Tibial nerve (tissue), 4 donors: Measurements from ENCODE around the gene TMUB2. TPM values are rescaled to one million over a fixed set of nuclear protein-coding genes. Genes with fewer than 3 reads are reported as not detected.
A peak's percentile ranks its signal among the peaks of the same experiment; 100 is the strongest.

ENCODE experiments used
- DNase-seq, 2 donors: peaks; one replicate each; pipeline ENCODE4 v3.0.0-alpha.2; 2019; ENCODE audit warnings: low spot score in 2 of 2
- H3K27ac ChIP-seq, 4 donors: fragments of 200-600 bp; sonication (generic) in 3 of 4; one replicate each; pipeline ENCODE4 v1.5.1; 2017 to 2019; ENCODE audit warnings: mild to moderate bottlenecking in 1 of 4
- H3K27me3 ChIP-seq, 2 donors: fragments of 200-600 bp; sonication (generic) in 1 of 2; one replicate each; pipeline versions ENCODE4 v1.5.1 to v1.6.0; 2017 to 2019
- H3K36me3 ChIP-seq, 3 donors: fragments of 200-600 bp; sonication (generic); one replicate each; pipeline ENCODE4 v1.5.1; 2018 to 2019
- H3K4me1 ChIP-seq, 4 donors: fragments of 200-600 bp; sonication (generic) in 3 of 4; one replicate each; pipeline ENCODE4 v1.5.1; 2017 to 2019
- H3K4me3 ChIP-seq, 4 donors: fragments of 200-600 bp; sonication (generic) in 3 of 4; one replicate each; pipeline ENCODE4 v1.5.1; 2017 to 2019; ENCODE audit warnings: mild to moderate bottlenecking in 1 of 4, moderate library complexity in 1 of 4
- H3K9me3 ChIP-seq, 4 donors: fragments of 200-600 bp; sonication (generic) in 3 of 4; one replicate each; pipeline ENCODE4 v1.5.1; 2017 to 2019
- EP300 ChIP-seq, 2 donors: sonication (generic); formaldehyde crosslinking; IDR thresholded peaks; one replicate each; pipeline ENCODE4 v1.6.1; 2017; ENCODE audit warnings: antibody characterized with exemption in 2 of 2, mild to moderate bottlenecking in 1 of 2
- POLR2A ChIP-seq, 2 donors: fragments of 450-650 bp; IDR thresholded peaks; one replicate each; pipeline ENCODE4 v1.6.1; 2017; ENCODE audit warnings: antibody characterized with exemption in 2 of 2, mild to moderate bottlenecking in 2 of 2, moderate library complexity in 2 of 2
- WGBS, 2 donors: methylation state at CpG; one replicate each; pipeline ENCODE4 v1.1.5; 2018; 5-methylcytosine and 5-hydroxymethylcytosine counted together
- total RNA-seq, 4 donors: library from RNA; depleted of rRNA; stranded (reverse); fragments of >200 nt; gene quantifications; one replicate each; pipeline ENCODE4 v1.1.0, GENCODE V29; 2016
- TF ChIP-seq, protein P1 (sequence below), 5 experiments: fragments of 200-600 bp in 3 of 5; fragments of 450-650 bp in 2 of 5; sonication (generic) in 3 of 5; IDR thresholded peaks; one replicate each; pipeline ENCODE4 v1.5.1; 2016 to 2019; ENCODE audit warnings: antibody characterized with exemption in 5 of 5, mild to moderate bottlenecking in 3 of 5, moderate library complexity in 2 of 5

TMUB2 gene
- total RNA-seq, 4 donors from 2014 or later, result 28.6 to 41.2 (median 35.6) TPM

DNA sequence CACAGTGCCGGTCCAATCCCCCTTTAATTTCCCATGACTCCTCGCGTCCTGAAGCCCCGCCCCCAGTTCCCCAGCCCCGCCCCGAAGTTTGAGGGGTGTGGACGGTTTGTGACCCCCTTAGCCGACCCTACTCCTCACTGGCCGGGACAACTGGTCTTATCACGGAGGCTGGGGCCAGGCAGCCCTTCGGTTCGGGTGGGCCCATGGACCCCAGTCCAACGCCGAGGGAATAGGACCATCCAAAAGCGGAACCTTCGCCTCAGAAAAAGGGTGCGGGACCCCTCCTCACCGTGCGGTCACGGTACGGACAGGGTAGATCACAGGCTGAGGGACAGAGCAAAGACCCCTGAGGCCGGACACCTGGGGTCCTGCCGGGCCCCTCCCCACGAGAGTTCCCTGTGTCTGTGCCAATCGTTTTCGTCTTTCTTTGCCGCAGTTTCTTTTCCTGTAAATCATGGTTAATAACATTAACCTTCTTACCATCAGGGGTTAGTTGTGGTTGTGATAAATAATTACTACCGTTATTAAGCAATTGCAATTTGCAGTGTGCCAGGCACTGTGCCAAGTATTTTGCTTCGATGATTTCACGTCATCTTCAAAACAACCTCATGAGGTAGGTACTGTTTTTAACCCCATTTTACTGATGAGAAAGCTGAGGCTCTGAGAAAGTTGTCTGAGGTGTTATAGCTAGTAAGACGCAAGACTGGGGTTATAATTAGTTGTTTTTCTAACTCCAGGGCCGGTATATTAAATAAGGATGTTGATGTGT lies 543 bp downstream of the TMUB2 start:
- H3K36me3 ChIP-seq, result peaks cover 0 to 43% (median 0%) of the 10 kb centered on the region in 3 donors
- H3K4me1 ChIP-seq, result peaks cover 0 to 49% (median 16%) of the 10 kb centered on the region in 4 donors
- H3K9me3 ChIP-seq, result no peaks in the 10 kb centered on the region
- DNase-seq, result no peak
- no peak for TF ChIP-seq EP300 (IDR thresholded peaks at IDR 0.05)
- TF ChIP-seq POLR2A (IDR thresholded peaks at IDR 0.05), result no peak
- TF ChIP-seq, protein P1, sequence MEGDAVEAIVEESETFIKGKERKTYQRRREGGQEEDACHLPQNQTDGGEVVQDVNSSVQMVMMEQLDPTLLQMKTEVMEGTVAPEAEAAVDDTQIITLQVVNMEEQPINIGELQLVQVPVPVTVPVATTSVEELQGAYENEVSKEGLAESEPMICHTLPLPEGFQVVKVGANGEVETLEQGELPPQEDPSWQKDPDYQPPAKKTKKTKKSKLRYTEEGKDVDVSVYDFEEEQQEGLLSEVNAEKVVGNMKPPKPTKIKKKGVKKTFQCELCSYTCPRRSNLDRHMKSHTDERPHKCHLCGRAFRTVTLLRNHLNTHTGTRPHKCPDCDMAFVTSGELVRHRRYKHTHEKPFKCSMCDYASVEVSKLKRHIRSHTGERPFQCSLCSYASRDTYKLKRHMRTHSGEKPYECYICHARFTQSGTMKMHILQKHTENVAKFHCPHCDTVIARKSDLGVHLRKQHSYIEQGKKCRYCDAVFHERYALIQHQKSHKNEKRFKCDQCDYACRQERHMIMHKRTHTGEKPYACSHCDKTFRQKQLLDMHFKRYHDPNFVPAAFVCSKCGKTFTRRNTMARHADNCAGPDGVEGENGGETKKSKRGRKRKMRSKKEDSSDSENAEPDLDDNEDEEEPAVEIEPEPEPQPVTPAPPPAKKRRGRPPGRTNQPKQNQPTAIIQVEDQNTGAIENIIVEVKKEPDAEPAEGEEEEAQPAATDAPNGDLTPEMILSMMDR (IDR thresholded peaks at IDR 0.05), result no peak
- WGBS, 2 donors, result 2% methylated on average over 28 of the region's 32 CpGs
- H3K27me3 ChIP-seq, result no peaks in the 10 kb centered on the region
- peak overlapping the region; percentile 97 to 100 (median 98) for H3K27ac ChIP-seq
- H3K4me3 ChIP-seq, result peak overlapping the region; percentile 75 to 95 (median 86)

DNA sequence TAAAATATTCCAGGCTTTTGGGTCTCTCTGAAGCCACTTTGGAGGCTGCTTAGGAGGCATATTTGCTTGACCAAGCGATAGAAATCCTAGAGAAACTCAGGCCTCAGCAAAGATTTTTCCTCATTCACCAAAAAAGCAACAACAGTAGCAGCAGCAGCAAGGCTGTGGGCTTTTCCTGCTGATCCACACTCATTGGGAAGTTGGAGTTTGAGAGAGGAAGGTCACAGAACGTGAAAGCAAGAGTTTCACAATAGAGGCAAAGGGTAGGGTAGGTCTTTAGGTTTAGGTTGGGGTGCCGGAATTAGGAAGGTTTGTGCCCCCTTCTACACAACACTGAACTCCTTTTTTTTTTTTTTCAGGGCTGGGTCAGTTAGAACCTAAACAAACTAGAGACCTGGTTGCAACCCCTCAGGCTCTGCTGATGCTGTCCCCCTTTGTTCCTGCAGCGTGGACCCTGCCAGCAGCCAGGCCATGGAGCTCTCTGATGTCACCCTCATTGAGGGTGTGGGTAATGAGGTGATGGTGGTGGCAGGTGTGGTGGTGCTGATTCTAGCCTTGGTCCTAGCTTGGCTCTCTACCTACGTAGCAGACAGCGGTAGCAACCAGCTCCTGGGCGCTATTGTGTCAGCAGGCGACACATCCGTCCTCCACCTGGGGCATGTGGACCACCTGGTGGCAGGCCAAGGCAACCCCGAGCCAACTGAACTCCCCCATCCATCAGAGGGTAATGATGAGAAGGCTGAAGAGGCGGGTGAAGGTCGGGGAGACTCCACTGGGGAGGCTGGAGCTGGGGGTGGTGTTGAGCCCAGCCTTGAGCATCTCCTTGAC lies 2.0 kb downstream of the TMUB2 start:
- H3K27me3 ChIP-seq, result no peaks in the 10 kb centered on the region
- H3K27ac ChIP-seq, result peak overlapping the region in 2 of 4 donors; percentile 98 to 100
- H3K9me3 ChIP-seq, result no peaks in the 10 kb centered on the region
- H3K36me3 ChIP-seq, result peaks cover under 1 to 51% (median 8%) of the 10 kb centered on the region in 3 donors
- H3K4me3 ChIP-seq, result no peak overlapping the region
- WGBS, 2 donors, result 84 to 85% methylated on average over 12 of the region's 12 CpGs
- H3K4me1 ChIP-seq, result peaks cover 0 to 58% (median 16%) of the 10 kb centered on the region in 4 donors
- TF ChIP-seq POLR2A (IDR thresholded peaks at IDR 0.05), result no peak
- TF ChIP-seq, protein P1 (IDR thresholded peaks at IDR 0.05), result no peak
- DNase-seq, result no peak

DNA sequence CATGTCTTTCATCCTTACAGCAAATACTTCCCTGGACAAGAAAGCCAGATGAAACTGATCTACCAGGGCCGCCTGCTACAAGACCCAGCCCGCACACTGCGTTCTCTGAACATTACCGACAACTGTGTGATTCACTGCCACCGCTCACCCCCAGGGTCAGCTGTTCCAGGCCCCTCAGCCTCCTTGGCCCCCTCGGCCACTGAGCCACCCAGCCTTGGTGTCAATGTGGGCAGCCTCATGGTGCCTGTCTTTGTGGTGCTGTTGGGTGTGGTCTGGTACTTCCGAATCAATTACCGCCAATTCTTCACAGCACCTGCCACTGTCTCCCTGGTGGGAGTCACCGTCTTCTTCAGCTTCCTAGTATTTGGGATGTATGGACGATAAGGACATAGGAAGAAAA lies 3.7 kb downstream of the TMUB2 start:
- H3K9me3 ChIP-seq, result no peaks in the 10 kb centered on the region
- WGBS, 2 donors, result 83 to 88% methylated on average over 10 of the region's 10 CpGs
- no peak overlapping the region for H3K4me3 ChIP-seq
- H3K27ac ChIP-seq, result peak overlapping the region in 1 of 4 donors; percentile 27
- TF ChIP-seq, protein P1 (IDR thresholded peaks at IDR 0.05), result no peak
- TF ChIP-seq POLR2A (IDR thresholded peaks at IDR 0.05), result no peak
- no peak for TF ChIP-seq EP300 (IDR thresholded peaks at IDR 0.05)
- no peaks in the 10 kb centered on the region for H3K27me3 ChIP-seq
- no peak for DNase-seq
- peaks cover 0 to 44% (median 8%) of the 10 kb centered on the region in 4 donors for H3K4me1 ChIP-seq
- peaks cover 7 to 68% (median 21%) of the 10 kb centered on the region in 3 donors for H3K36me3 ChIP-seq

DNA sequence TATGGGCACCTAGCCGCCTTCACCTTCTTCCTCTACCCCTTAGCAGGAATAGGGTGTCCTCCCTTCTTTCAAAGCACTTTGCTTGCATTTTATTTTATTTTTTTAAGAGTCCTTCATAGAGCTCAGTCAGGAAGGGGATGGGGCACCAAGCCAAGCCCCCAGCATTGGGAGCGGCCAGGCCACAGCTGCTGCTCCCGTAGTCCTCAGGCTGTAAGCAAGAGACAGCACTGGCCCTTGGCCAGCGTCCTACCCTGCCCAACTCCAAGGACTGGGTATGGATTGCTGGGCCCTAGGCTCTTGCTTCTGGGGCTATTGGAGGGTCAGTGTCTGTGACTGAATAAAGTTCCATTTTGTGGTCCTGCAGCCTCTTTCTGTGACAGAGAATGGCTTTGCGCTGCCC lies 4.6 kb downstream of the TMUB2 start:
- no peak for TF ChIP-seq EP300 (IDR thresholded peaks at IDR 0.05)
- no peak for TF ChIP-seq POLR2A (IDR thresholded peaks at IDR 0.05)
- TF ChIP-seq, protein P1 (IDR thresholded peaks at IDR 0.05), result no peak
- 67 to 69% methylated on average over 5 of the region's 5 CpGs for WGBS, 2 donors
- Histone ChIP-seq H3K27me3 (no peaks in the 10 kb centered on the region), H3K27ac (peak overlapping the region in 1 of 4 donors; percentile 27), H3K9me3 (no peaks in the 10 kb centered on the region), H3K4me3 (no peak overlapping the region), H3K36me3 (peaks cover 7 to 77% (median 22%) of the 10 kb centered on the region in 3 donors), H3K4me1 (peaks cover 0 to 37% (median 4%) of the 10 kb centered on the region in 4 donors)
- DNase-seq, result no peak
